ENCODE data around the gene CNIH2.

The CNIH2 gene

GRCh38 chr11:66266378-66267038 is 11.5 kb upstream of the CNIH2 start:
- Histone ChIP-seq H3K36me3 (peaks cover 7% of the 10 kb centered on the region), H3K9me3 (no peaks in the 10 kb centered on the region), H3K27me3 (peaks cover 7% of the 10 kb centered on the region), H3K4me1 (ENCODE audit: control insufficient read depth in 1 of 2, insufficient read depth in 1 of 2, low read depth in 1 of 2, low read length in 1 of 2) (peaks cover 28 to 32% of the 10 kb centered on the region in 2 experiments), H3K27ac (no peak overlapping the region), H3K4me3 (ENCODE audit: low read depth in 1 of 2, low read length in 1 of 2) (peak overlapping the region in 1 of 2 experiments; percentile 97)
- no peak for TF ChIP-seq CTCF (IDR thresholded peaks at IDR 0.05)

- Histone ChIP-seq H3K9me3 (no peaks in the 10 kb centered on the region), H3K4me1 (ENCODE audit: control insufficient read depth in 1 of 2, insufficient read depth in 1 of 2, low read depth in 1 of 2, low read length in 1 of 2) (peaks cover 28 to 32% of the 10 kb centered on the region in 2 experiments), H3K27ac (peak overlapping the region; percentile 87), H3K36me3 (peaks cover 12% of the 10 kb centered on the region), H3K4me3 (ENCODE audit: low read depth in 1 of 2, low read length in 1 of 2) (peak overlapping the region; percentile 96 to 97), H3K27me3 (peaks cover 7% of the 10 kb centered on the region)
- TF ChIP-seq CTCF (IDR thresholded peaks at IDR 0.05) = no peak
Observed at GRCh38 chr11:66267039-66267378, 11.0 kb upstream of the CNIH2 start.

- Histone ChIP-seq H3K4me1 (ENCODE audit: control insufficient read depth in 1 of 2, insufficient read depth in 1 of 2, low read depth in 1 of 2, low read length in 1 of 2) (peaks cover 28 to 32% of the 10 kb centered on the region in 2 experiments), H3K4me3 (ENCODE audit: low read depth in 1 of 2, low read length in 1 of 2) (peak overlapping the region; percentile 96 to 97), H3K9me3 (no peaks in the 10 kb centered on the region), H3K27ac (peak overlapping the region; percentile 87), H3K27me3 (peaks cover 7% of the 10 kb centered on the region), H3K36me3 (peaks cover 18% of the 10 kb centered on the region)
- TF ChIP-seq CTCF (IDR thresholded peaks at IDR 0.05) = peak; percentile 5
Observed at GRCh38 chr11:66267379-66268243, 10.4 kb upstream of the CNIH2 start.

- peak within 1 kb of the TSS; percentile 87 for H3K27ac ChIP-seq
- peaks cover 26% of the 10 kb centered on the region for H3K36me3 ChIP-seq
- TF ChIP-seq CTCF (IDR thresholded peaks at IDR 0.05) = peak; percentile 38
- H3K4me1 ChIP-seq (ENCODE audit: control insufficient read depth in 1 of 2, insufficient read depth in 1 of 2, low read depth in 1 of 2, low read length in 1 of 2) = peaks cover 28 to 32% of the 10 kb centered on the region in 2 experiments
- H3K4me3 ChIP-seq (ENCODE audit: low read depth in 1 of 2, low read length in 1 of 2) = peak within 1 kb of the TSS; percentile 96 to 97
- peaks cover 7% of the 10 kb centered on the region for H3K27me3 ChIP-seq
- H3K9me3 ChIP-seq = no peaks in the 10 kb centered on the region
Observed at GRCh38 chr11:66268244-66268951, 9.6 kb upstream of the CNIH2 start, which contains the start of gene RAB1B. Gene RAB1B (plus strand): TSS chr11:66268639. CDS start chr11:66268680, 41 bp downstream.
